ENCODE measurements around the gene RIMBP2. TPM values are rescaled to one million over a fixed set of nuclear protein-coding genes. Genes with fewer than 3 reads are reported as not detected.

Gene RIMBP2
- polyA plus RNA-seq, 1 donor from 2014 or later: 14.6 TPM

DNA sequence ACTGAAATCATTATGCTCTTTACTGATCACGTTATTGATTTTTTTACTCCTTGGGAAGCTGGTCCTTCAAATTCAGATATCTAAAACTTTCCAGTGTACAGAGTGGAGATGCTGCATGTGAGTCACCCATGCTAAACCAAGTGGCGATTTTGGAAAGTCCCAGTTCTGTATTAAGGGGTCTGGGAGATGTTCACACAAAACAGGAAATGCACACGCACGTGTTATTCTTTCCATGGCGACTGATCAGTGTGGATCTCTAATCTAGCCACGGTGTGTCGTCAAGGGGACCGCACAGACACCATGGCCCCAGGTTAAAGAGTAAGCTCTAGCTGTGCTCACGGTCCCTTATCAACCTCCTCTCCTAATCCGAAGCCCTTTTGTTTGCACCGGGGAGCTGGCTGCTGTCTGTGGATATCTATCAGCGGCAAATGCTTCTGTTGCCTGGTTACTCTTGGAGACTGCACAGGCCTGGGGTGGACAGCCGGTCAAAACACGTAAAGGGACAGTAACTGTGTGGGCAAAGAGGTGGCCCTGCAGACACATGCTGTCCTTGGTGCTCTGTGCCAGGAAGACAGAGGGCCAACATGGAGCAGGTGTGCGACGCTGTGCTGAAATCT is 96.6 kb downstream of the RIMBP2 start:
- Histone ChIP-seq H3F3A (ENCODE audit: insufficient read depth, low read length, poor library complexity, severe bottlenecking) (no peaks in the 10 kb centered on the region), H3K36me3 (ENCODE audit: insufficient read depth, low read length) (no peaks in the 10 kb centered on the region), H3K4me2 (ENCODE audit: low read length) (no peak overlapping the region), H3K27ac (ENCODE audit: low read length) (no peak overlapping the region), H3K9ac (ENCODE audit: low read length) (no peak overlapping the region), H4K20me1 (ENCODE audit: insufficient read depth) (no peaks in the 10 kb centered on the region), H3K27me3 (ENCODE audit: insufficient read depth, low read depth, low read length) (no peaks in the 10 kb centered on the region), H3K79me2 (replicated peaks; ENCODE audit: insufficient read depth, low read length) (no peaks in the 10 kb centered on the region), H3K4me3 (ENCODE audit: low read length) (no peak overlapping the region), H3K9me3 (ENCODE audit: low read length) (peaks cover 2% of the 10 kb centered on the region), H2AFZ (ENCODE audit: low read depth, low read length) (no peak overlapping the region), H3K9me2 (ENCODE audit: insufficient read depth, low read length) (no peaks in the 10 kb centered on the region)
- TF ChIP-seq EP300 (conservative IDR thresholded peaks at IDR 0.05; ENCODE audit: poor library complexity, severe bottlenecking) (no peak), TAF1 (IDR thresholded peaks at IDR 0.05; ENCODE audit: low read depth) (no peak), EZH2 (IDR thresholded peaks at IDR 0.05; ENCODE audit: borderline replicate concordance, insufficient read depth, low read length, poor library complexity, severe bottlenecking) (no peak), SMC3 (conservative IDR thresholded peaks at IDR 0.05; ENCODE audit: poor library complexity) (no peak), POLR2AphosphoS5 (IDR thresholded peaks at IDR 0.05) (no peak)
- TF ChIP-seq, protein P1, sequence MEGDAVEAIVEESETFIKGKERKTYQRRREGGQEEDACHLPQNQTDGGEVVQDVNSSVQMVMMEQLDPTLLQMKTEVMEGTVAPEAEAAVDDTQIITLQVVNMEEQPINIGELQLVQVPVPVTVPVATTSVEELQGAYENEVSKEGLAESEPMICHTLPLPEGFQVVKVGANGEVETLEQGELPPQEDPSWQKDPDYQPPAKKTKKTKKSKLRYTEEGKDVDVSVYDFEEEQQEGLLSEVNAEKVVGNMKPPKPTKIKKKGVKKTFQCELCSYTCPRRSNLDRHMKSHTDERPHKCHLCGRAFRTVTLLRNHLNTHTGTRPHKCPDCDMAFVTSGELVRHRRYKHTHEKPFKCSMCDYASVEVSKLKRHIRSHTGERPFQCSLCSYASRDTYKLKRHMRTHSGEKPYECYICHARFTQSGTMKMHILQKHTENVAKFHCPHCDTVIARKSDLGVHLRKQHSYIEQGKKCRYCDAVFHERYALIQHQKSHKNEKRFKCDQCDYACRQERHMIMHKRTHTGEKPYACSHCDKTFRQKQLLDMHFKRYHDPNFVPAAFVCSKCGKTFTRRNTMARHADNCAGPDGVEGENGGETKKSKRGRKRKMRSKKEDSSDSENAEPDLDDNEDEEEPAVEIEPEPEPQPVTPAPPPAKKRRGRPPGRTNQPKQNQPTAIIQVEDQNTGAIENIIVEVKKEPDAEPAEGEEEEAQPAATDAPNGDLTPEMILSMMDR (IDR thresholded peaks at IDR 0.05; ENCODE audit: poor library complexity, severe bottlenecking): no peak
- TF ChIP-seq, protein P2, sequence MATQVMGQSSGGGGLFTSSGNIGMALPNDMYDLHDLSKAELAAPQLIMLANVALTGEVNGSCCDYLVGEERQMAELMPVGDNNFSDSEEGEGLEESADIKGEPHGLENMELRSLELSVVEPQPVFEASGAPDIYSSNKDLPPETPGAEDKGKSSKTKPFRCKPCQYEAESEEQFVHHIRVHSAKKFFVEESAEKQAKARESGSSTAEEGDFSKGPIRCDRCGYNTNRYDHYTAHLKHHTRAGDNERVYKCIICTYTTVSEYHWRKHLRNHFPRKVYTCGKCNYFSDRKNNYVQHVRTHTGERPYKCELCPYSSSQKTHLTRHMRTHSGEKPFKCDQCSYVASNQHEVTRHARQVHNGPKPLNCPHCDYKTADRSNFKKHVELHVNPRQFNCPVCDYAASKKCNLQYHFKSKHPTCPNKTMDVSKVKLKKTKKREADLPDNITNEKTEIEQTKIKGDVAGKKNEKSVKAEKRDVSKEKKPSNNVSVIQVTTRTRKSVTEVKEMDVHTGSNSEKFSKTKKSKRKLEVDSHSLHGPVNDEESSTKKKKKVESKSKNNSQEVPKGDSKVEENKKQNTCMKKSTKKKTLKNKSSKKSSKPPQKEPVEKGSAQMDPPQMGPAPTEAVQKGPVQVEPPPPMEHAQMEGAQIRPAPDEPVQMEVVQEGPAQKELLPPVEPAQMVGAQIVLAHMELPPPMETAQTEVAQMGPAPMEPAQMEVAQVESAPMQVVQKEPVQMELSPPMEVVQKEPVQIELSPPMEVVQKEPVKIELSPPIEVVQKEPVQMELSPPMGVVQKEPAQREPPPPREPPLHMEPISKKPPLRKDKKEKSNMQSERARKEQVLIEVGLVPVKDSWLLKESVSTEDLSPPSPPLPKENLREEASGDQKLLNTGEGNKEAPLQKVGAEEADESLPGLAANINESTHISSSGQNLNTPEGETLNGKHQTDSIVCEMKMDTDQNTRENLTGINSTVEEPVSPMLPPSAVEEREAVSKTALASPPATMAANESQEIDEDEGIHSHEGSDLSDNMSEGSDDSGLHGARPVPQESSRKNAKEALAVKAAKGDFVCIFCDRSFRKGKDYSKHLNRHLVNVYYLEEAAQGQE (IDR thresholded peaks at IDR 0.05; ENCODE audit: borderline replicate concordance): no peak

- Histone ChIP-seq H3K9me3 (ENCODE audit: low read length) (peaks cover 2% of the 10 kb centered on the region), H3K4me3 (ENCODE audit: low read length) (no peak overlapping the region), H4K20me1 (ENCODE audit: insufficient read depth) (no peaks in the 10 kb centered on the region), H3K4me2 (ENCODE audit: low read length) (no peak overlapping the region), H3K27me3 (ENCODE audit: insufficient read depth, low read depth, low read length) (no peaks in the 10 kb centered on the region), H3K9ac (ENCODE audit: low read length) (no peak overlapping the region), H3K9me2 (ENCODE audit: insufficient read depth, low read length) (no peaks in the 10 kb centered on the region), H2AFZ (ENCODE audit: low read depth, low read length) (no peak overlapping the region), H3K36me3 (ENCODE audit: insufficient read depth, low read length) (no peaks in the 10 kb centered on the region), H3F3A (ENCODE audit: insufficient read depth, low read length, poor library complexity, severe bottlenecking) (no peaks in the 10 kb centered on the region), H3K79me2 (replicated peaks; ENCODE audit: insufficient read depth, low read length) (no peaks in the 10 kb centered on the region), H3K27ac (ENCODE audit: low read length) (no peak overlapping the region)
- TF ChIP-seq TAF1 (IDR thresholded peaks at IDR 0.05; ENCODE audit: low read depth) (no peak), EZH2 (IDR thresholded peaks at IDR 0.05; ENCODE audit: borderline replicate concordance, insufficient read depth, low read length, poor library complexity, severe bottlenecking) (no peak), RAD21 (conservative IDR thresholded peaks at IDR 0.05) (no peak)
Measured at GRCh38 chr12:130617219-130617618, 98.9 kb downstream of the RIMBP2 start.

Measured in neural cell (in vitro differentiated cells).